Measurements from ENCODE around the gene CCDC171. TPM values are rescaled to one million over a fixed set of nuclear protein-coding genes. Genes with fewer than 3 reads are reported as not detected.

Gene CCDC171
- total RNA-seq, 3 donors from 2014 or later (not counting 1 experiment from before 2014, with no cell fraction given) = 1.5 to 2.6 (median 2.2) TPM

GRCh38 chr9:15882883-15883282 is 330.0 kb downstream of the CCDC171 start:
- H3K9me3 ChIP-seq (ENCODE audit: control insufficient read depth, insufficient read depth, low read length) = no peaks in the 10 kb centered on the region
- TF ChIP-seq CTCF (IDR thresholded peaks at IDR 0.05) = no peak
- no peaks in the 10 kb centered on the region for H3K36me3 Mint-ChIP-seq
- WGBS (ENCODE audit: insufficient coverage) = no CpG with 5 or more reads among the region's 3 CpGs
- H3K27me3 ChIP-seq (ENCODE audit: control insufficient read depth, insufficient read depth, low read length) = no peaks in the 10 kb centered on the region
- no peaks in the 10 kb centered on the region for H3K27me3 Mint-ChIP-seq (ENCODE audit: low read depth in 2 of 2)
- no peaks in the 10 kb centered on the region for H3K4me1 ChIP-seq (ENCODE audit: control insufficient read depth, insufficient read depth, low read length)
- H3K36me3 ChIP-seq (ENCODE audit: control insufficient read depth, insufficient read depth, low read length) = no peaks in the 10 kb centered on the region
- no peak overlapping the region for H3K4me3 ChIP-seq (ENCODE audit: low read length)
- no peak for DNase-seq
- H3K9me3 Mint-ChIP-seq = no peaks in the 10 kb centered on the region
- H3K27ac Mint-ChIP-seq = no peak overlapping the region
- intact Hi-C loops (cut with micrococcal nuclease) = no loop called here
- no peak overlapping the region for H3K27ac ChIP-seq (ENCODE audit: low read length)
- no peaks in the 10 kb centered on the region for H3K4me1 Mint-ChIP-seq
- no peak overlapping the region for H3K4me3 Mint-ChIP-seq
- ATAC-seq = no peak

- H3K4me3 ChIP-seq (ENCODE audit: low read length) = no peak overlapping the region
- no peak overlapping the region for H3K27ac ChIP-seq (ENCODE audit: low read length)
- H3K9me3 ChIP-seq (ENCODE audit: control insufficient read depth, insufficient read depth, low read length) = no peaks in the 10 kb centered on the region
- intact Hi-C loops (cut with micrococcal nuclease) = no loop called here
- no peak overlapping the region for H3K27ac Mint-ChIP-seq
- 100% methylated on average over 2 of the region's 2 CpGs for WGBS (ENCODE audit: insufficient coverage)
- no peaks in the 10 kb centered on the region for H3K36me3 ChIP-seq (ENCODE audit: control insufficient read depth, insufficient read depth, low read length)
- no peaks in the 10 kb centered on the region for H3K4me1 Mint-ChIP-seq
- H3K27me3 Mint-ChIP-seq (ENCODE audit: low read depth in 2 of 2) = no peaks in the 10 kb centered on the region
- H3K36me3 Mint-ChIP-seq = no peaks in the 10 kb centered on the region
- no peak for TF ChIP-seq CTCF (IDR thresholded peaks at IDR 0.05)
- DNase-seq (no peak), ATAC-seq (no peak)
- H3K4me1 ChIP-seq (ENCODE audit: control insufficient read depth, insufficient read depth, low read length) = no peaks in the 10 kb centered on the region
- H3K27me3 ChIP-seq (ENCODE audit: control insufficient read depth, insufficient read depth, low read length) = no peaks in the 10 kb centered on the region
- no peak overlapping the region for H3K4me3 Mint-ChIP-seq
- H3K9me3 Mint-ChIP-seq = no peaks in the 10 kb centered on the region
These were observed 332.6 kb downstream of the CCDC171 start for GRCh38 chr9:15885464-15885863.

- Histone ChIP-seq H3K4me1 (ENCODE audit: control insufficient read depth, insufficient read depth, low read length) (no peaks in the 10 kb centered on the region), H3K4me3 (ENCODE audit: low read length) (no peak overlapping the region), H3K27me3 (ENCODE audit: control insufficient read depth, insufficient read depth, low read length) (no peaks in the 10 kb centered on the region), H3K36me3 (ENCODE audit: control insufficient read depth, insufficient read depth, low read length) (no peaks in the 10 kb centered on the region), H3K9me3 (ENCODE audit: control insufficient read depth, insufficient read depth, low read length) (no peaks in the 10 kb centered on the region), H3K27ac (ENCODE audit: low read length) (no peak overlapping the region)
- Mint-ChIP-seq H3K36me3 (peaks cover 6% of the 10 kb centered on the region), H3K27me3 (ENCODE audit: low read depth in 2 of 2) (no peaks in the 10 kb centered on the region), H3K9me3 (peaks cover 0 to 2% of the 10 kb centered on the region in 2 donors), H3K4me1 (no peaks in the 10 kb centered on the region), H3K27ac (no peak overlapping the region), H3K4me3 (no peak overlapping the region)
- intact Hi-C loops (cut with micrococcal nuclease) = no loop called here
- TF ChIP-seq CTCF (IDR thresholded peaks at IDR 0.05) = no peak
- 92% methylated on average over 1 of the region's 1 CpG for WGBS (ENCODE audit: insufficient coverage)
- DNase-seq (no peak), ATAC-seq (no peak)
These were observed 336.7 kb downstream of the CCDC171 start for GRCh38 chr9:15889555-15889954.

- no peak overlapping the region for H3K27ac ChIP-seq (ENCODE audit: low read length)
These were observed 348.7 kb downstream of the CCDC171 start for GRCh38 chr9:15901572-15901971.

More at GRCh38 chr9:15901572-15901971, 348.7 kb downstream of the CCDC171 start:
- no peak for TF ChIP-seq CTCF (IDR thresholded peaks at IDR 0.05)
- intact Hi-C loops (cut with micrococcal nuclease) = no loop called here
- H3K27me3 Mint-ChIP-seq (ENCODE audit: low read depth in 2 of 2) = no peaks in the 10 kb centered on the region
- no peaks in the 10 kb centered on the region for H3K27me3 ChIP-seq (ENCODE audit: control insufficient read depth, insufficient read depth, low read length)
- no peak overlapping the region for H3K27ac Mint-ChIP-seq
- no peaks in the 10 kb centered on the region for H3K36me3 Mint-ChIP-seq
- DNase-seq (no peak), ATAC-seq (no peak)
- H3K9me3 Mint-ChIP-seq = peaks cover 9 to 11% of the 10 kb centered on the region in 2 donors
- no peak overlapping the region for H3K4me3 ChIP-seq (ENCODE audit: low read length)
- no peaks in the 10 kb centered on the region for H3K9me3 ChIP-seq (ENCODE audit: control insufficient read depth, insufficient read depth, low read length)
- no peaks in the 10 kb centered on the region for H3K4me1 Mint-ChIP-seq
- no peak overlapping the region for H3K4me3 Mint-ChIP-seq
- no peaks in the 10 kb centered on the region for H3K36me3 ChIP-seq (ENCODE audit: control insufficient read depth, insufficient read depth, low read length)
- no CpG with 5 or more reads among the region's 1 CpG for WGBS (ENCODE audit: insufficient coverage)
- H3K4me1 ChIP-seq (ENCODE audit: control insufficient read depth, insufficient read depth, low read length) = no peaks in the 10 kb centered on the region
